Epidermal melanocyte (primary cell): ENCODE measurements around the gene ZFYVE21.

Source experiments
- DNase-seq: peaks from one replicate; pipeline ENCODE4 v3.0.0; 2011; ENCODE audit warnings: low spot score; ENCODE audit not compliant: insufficient read length

The ZFYVE21 gene

GRCh38 chr14:103705504-103706284 lies 9.9 kb upstream of the ZFYVE21 start:
- no peak for DNase-seq

GRCh38 chr14:103706551-103707328 lies 8.9 kb upstream of the ZFYVE21 start:
- no peak for DNase-seq

DNA sequence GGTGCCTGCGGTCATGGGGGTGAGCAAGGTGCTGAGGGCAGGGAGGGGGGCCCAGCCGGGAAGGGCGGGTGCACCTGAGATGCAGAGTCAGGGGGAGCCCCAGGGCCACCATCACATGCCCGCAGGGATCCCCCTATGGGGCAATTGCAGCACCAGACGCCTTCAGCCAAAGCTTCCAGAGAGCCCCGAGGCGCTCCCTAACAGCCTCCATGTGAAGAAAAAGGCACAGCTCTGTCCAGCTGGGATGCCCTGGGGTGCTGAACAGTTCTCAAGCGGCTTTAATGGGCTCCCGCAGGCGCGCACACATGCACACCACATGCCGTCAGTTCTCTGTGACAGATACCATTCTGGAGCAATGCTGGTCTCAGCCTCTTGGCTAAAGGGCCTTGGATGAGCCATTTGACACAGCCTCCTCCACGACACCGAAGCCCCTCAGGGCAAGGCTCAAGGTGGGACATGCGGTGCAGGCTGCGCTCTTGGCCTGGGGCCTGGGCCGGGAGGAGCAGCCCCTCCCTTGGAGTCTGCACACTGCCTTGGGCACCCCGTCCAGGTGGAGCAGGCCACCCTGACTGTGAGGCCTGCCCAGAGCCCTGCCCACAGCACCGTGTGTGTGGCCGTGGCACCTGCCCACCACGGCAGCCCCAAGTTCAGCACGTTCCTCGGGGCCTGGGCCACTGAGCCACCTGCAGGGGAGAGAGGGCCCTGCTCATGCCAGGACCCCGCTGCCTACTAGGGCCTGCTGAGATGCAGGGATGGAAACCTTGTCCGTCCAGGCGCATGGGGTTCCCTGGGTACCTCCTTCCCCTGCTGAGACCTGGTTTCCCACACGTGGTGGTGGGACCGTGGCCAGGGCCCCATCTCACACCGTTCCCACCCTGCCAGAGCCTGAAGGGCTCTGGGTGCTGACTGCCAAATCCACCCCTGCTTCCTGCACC lies 8.0 kb upstream of the ZFYVE21 start:
- peak; percentile 60 for DNase-seq

GRCh38 chr14:103708750-103709187 lies 6.8 kb upstream of the ZFYVE21 start:
- DNase-seq, result no peak

GRCh38 chr14:103709814-103710213 lies 5.8 kb upstream of the ZFYVE21 start:
- no peak for DNase-seq

- no peak for DNase-seq
These were observed 4.7 kb upstream of the ZFYVE21 start for GRCh38 chr14:103710771-103711377.

DNA sequence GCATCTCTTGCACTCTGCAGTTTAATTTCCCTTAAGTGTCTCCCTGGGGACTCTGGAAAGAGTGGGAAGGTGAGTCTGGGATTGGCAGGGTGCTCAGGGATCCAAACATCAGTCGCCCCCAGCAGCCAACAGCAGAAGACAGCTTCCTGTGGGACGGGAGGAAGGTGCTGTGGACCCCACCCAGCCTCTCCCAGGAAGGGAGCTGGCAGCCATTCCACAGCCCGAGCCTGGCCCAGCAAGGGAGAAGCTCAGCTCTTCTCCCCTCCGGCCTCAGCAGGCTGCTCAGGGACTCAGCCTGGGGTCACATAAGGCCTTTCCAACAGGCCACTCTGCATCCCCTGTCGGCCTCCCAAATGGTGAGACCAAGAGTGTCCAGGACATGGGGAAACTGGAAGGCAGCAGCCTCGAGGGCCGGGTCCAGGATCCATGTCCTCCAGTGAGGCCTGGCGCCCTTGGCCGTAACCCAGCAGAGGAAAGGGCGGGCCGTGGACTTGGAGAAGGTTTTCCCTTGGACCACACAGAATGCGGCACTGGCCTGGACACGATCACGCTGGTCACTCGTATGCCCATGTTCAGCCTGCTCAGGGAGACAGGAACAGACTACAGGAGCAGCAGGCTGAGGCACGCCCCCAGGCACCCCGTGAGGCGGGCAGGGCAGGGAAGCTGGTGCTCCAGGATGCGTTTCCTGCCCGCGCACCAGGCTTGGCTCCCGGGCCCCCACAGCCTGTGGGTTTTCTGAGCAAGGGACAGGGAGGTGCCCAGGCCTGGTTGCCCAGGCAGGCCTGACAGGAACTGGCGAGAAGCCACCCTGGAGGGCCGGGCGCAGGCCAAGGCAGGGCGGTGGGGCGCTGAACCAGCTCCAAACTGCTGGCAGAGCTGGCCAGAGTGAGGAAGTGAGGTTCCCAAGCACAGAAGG lies 3.8 kb upstream of the ZFYVE21 start:
- no peak for DNase-seq

GRCh38 chr14:103712633-103713247 lies 2.9 kb upstream of the ZFYVE21 start:
- no peak for DNase-seq

DNA sequence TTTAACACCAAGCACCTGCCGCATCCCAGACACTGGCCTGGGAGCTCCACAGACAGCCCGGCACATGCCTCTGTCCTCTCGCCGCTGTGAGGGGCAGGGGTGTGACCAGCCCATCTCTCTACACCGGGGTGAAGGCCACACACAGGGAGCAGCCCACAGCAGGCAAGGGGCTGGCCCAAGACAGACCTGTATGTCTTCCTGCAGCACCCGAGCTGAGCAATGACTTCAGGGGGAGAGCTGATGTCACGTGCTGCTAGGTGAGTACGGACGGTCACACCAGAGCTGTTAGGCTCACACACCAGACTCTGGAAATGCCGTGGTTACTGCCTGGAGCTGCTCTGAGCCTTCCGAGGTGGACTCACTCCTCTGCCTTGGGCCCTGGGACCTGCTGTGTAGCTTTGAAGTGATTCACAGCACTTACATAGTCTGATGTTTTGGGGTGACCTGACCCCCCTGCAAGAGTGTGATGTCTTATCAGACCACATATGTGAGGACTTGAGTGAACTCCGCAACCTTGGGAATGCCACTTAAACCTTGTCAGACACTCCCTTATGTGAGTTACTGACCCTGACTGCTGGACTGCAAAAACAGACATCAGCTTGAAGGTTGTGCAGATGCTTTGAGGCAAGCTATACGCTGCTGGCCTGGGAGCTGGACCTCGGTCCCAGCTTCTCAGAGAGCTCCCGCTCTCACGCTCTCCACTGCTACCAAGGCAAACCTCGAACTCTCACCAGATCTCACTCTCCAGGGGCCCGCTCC lies 2.1 kb upstream of the ZFYVE21 start:
- no peak for DNase-seq

DNA sequence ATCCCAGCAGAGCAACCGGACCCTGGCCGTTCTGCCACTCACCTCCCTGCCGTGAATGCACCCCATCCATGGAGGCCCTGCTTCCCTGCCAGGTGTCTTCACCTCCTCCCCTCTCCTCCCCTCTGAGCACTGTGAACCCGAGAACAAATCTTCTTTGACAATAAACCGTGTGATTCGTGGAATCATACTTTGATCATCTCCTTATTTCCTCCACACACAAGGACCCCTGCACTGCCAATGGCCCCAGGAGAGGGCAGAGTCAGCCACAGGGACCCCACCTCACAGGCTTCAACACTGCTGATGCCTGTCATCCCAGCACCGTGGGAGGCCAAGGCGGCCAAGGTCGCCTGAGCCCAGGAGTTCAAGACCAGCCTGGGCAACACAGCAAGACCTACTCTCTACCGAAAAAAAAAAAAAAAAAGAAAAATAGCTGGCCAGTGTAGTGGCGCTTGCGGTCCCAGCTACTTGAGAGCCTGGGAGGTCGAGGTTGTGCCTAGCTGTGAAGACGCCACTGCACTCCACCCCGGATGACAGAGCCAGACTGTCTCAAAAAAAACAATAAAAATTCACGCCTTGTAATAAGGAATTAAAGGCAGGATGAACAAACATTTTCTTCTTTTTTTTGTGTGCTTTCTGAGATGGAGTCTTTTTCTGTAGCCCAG lies 1.4 kb upstream of the ZFYVE21 start:
- DNase-seq, result no peak

DNA sequence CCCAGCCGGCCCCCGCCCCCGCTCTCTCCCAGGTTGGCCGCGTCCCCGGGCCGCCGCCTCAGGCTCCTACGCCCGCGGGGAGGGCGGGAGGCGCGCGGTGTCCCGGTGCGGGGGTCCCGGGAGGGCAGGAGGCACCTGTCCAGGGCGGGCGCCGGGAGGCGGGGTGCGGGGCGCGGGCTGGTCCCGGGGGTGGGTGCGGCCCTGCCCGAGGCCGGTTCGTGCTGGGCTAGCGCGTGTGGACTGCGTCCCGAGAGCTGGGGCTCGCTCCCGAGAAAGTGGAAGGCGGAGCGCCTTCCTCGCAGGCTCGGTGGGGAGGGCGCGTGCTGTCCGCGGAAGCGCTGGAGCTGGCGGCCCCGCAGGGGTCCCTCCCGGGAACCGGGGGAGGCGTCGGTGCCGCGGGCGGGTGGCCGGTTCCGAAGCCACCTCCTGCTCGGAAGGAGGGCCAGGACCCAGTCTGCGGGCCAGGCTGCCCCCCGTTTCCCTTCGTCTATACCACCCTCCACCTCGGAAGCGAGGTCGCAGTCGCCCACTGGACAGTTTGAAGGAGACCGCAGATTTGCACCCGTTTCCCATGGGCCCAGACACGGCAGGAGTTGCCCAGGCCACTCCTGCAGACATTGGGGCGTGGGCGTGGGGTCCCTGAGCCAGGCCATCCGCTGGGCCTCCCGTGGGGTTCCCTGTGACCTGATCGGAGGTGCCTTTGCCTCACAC lies 636 bp downstream of the ZFYVE21 start:
- DNase-seq, result peak; percentile 56

DNA sequence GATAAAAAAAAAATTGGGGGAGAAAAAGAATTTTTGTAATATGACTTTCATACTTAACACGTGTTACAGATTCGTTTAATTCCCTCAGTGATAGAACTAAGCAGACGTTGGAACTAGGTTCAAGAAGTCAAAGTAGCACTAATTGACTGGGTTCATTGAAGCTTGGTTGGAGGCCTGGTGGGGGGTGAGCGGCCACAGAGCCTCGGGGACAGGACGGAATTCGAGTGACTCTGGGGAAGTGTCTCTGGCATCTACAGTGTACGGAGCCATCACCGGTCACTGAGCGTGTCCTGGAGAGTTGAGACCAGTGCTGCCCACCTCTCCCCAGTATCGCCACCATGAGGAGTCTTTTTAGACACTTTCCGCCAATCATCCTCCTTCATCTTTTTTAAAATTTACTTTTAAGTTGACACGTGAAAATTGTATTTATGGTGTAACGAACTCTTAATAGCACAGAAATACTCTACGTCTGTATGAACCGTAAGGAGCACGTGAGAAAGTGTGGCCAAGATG lies 1.3 kb downstream of the ZFYVE21 start:
- DNase-seq, result no peak

DNA sequence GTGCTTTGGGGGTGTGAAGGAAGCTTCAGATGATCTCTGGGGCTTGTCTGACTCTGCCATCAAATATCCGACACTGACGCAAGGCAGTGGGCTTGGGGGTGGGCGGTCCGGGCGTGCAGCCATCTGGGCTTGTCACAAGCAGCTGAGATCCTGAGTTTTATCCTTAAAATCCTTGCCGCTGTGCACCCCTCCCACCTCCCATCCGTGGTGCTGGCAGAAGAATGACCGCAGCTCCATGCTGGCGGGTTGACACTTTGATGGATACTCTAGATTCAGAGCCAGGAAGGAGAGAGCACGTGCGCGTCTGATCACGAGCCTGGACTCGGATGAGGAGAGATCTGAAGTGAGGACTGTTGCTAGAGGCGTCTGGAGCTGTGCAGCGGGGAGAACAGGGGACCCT lies 3.0 kb downstream of the ZFYVE21 start:
- DNase-seq, result no peak

DNA sequence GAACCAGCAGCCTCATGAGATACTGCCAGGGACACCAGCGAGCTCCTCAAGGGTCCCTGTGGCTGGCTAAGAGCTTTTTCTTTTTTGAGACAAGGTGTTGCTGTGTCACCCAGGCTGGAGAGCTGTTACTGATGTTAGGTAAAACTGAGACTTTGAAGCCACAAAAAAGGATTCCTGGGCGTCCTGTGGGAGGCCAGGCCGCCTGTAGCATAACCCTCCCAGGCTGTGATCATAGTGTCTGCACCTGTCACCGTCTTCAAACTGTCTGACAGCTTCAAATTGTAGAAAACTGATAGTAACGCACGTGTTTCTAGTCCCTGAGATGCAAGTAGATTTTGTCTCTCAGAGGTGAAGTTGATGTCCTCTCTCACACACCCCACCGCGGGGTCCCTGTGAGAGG lies 4.1 kb downstream of the ZFYVE21 start:
- no peak for DNase-seq

GRCh38 chr14:103721334-103722120 lies 5.9 kb downstream of the ZFYVE21 start:
- DNase-seq, result no peak

GRCh38 chr14:103723748-103724081 lies 8.1 kb downstream of the ZFYVE21 start:
- no peak for DNase-seq

DNA sequence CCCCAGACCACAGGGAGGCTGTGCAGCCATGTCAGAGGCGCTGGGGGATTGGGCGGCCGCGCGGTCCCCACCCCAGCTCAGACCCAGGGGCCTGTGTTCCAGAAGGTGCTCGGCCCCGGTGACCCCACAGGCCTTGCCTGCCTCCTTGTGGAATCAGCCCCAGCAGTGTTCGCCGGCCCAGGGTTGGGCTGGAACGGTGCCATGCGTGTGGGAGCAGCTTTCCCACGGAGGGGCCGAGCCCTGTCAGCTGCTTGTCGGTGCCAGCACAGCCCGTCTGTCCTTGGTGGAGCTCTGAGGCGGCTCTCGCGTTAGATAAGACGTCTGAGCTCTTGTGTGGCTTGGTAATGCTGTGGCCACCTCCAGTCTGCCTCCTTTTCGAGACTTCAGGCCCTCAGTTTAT lies 8.5 kb downstream of the ZFYVE21 start:
- DNase-seq, result no peak
